HG03280 (cell line): ENCODE results near the gene LHB.
"Not testable (repeated sequence)": the region's sequence is repeated elsewhere in the genome, so short reads cannot be mapped to it uniquely, and the experiment has no call there.

Source experiments
- ATAC-seq: cut with Tn5 transposase; IDR thresholded peaks from one replicate; pipeline ENCODE4 v1.9.1; 2021; ENCODE audit warnings: mild to moderate bottlenecking, moderate library complexity; ENCODE audit not compliant: unreplicated experiment

The LHB gene

GRCh38 chr19:49038557-49039276 lies 21.8 kb upstream of the LHB start:
- ATAC-seq = not testable (repeated sequence)

GRCh38 chr19:49038111-49038510 lies 21.2 kb upstream of the LHB start:
- ATAC-seq = not testable (repeated sequence)

- not testable (repeated sequence) for ATAC-seq
Observed at GRCh38 chr19:49036815-49037214, 19.9 kb upstream of the LHB start, which contains the start of gene CGB1. Gene CGB1, minus strand, starts transcription at chr19:49036895. Its CDS starts 184 bp downstream, at chr19:49036711.

- ATAC-seq = not testable (repeated sequence)
Observed at GRCh38 chr19:49031642-49032301, 14.9 kb upstream of the LHB start, which contains the start of gene CGB2. Gene CGB2, plus strand, starts transcription at chr19:49031890. Its CDS starts 206 bp downstream, at chr19:49032096.

- ATAC-seq = not testable (repeated sequence)
Observed at GRCh38 chr19:49030323-49030722, 13.4 kb upstream of the LHB start.

GRCh38 chr19:49029749-49030148 lies 12.9 kb upstream of the LHB start:
- ATAC-seq = not testable (repeated sequence)

- not testable (repeated sequence) for ATAC-seq
Observed at GRCh38 chr19:49028686-49029085, 11.8 kb upstream of the LHB start.

GRCh38 chr19:49025599-49025998 lies 8.7 kb upstream of the LHB start:
- ATAC-seq = not testable (repeated sequence)

GRCh38 chr19:49025088-49025487 lies 8.2 kb upstream of the LHB start:
- not testable (repeated sequence) for ATAC-seq

GRCh38 chr19:49024233-49024632 lies 7.3 kb upstream of the LHB start, which contains the start of gene CGB3:
Gene CGB3, minus strand, starts transcription at chr19:49024333. Its CDS starts 362 bp downstream, at chr19:49023971.
- not testable (repeated sequence) for ATAC-seq

GRCh38 chr19:49022116-49022515 lies 5.2 kb upstream of the LHB start:
- no peak for ATAC-seq

- ATAC-seq = no peak
Observed at GRCh38 chr19:49020931-49021895, 4.3 kb upstream of the LHB start.

- no peak for ATAC-seq
Observed at GRCh38 chr19:49020342-49020741, 3.5 kb upstream of the LHB start.

- ATAC-seq = peak; percentile 56
Observed at GRCh38 chr19:49019242-49019932, 2.5 kb upstream of the LHB start.

- not testable (repeated sequence) for ATAC-seq
Observed at GRCh38 chr19:49018388-49019241, 1.7 kb upstream of the LHB start.

GRCh38 chr19:49017666-49018351 lies 918 bp upstream of the LHB start:
- peak; percentile 43 for ATAC-seq

- no peak for ATAC-seq
Observed at GRCh38 chr19:49016067-49016839, 638 bp downstream of the LHB start.

- ATAC-seq = no peak
Observed at GRCh38 chr19:49014870-49015255, 2.0 kb downstream of the LHB start.
